ENCODE results near the gene ZNF197.
"Not testable (repeated sequence)": the region's sequence is repeated elsewhere in the genome, so short reads cannot be mapped to it uniquely, and the experiment has no call there.

ZNF197 gene

GRCh38 chr3:44665173-44665572 is 40.3 kb downstream of the ZNF197 start:
- no peak for DNase-seq

- DNase-seq = no peak
Measured at GRCh38 chr3:44666346-44666745, 41.5 kb downstream of the ZNF197 start.

- DNase-seq = no peak
Measured at GRCh38 chr3:44669760-44670159, 44.9 kb downstream of the ZNF197 start.

- not testable (repeated sequence) for DNase-seq
Measured at GRCh38 chr3:44673466-44673865, 48.6 kb downstream of the ZNF197 start.

GRCh38 chr3:44674211-44674610 is 49.4 kb downstream of the ZNF197 start:
- DNase-seq = no peak

- no peak for DNase-seq
Measured at GRCh38 chr3:44678480-44679116, 53.8 kb downstream of the ZNF197 start.

GRCh38 chr3:44680921-44681455 is 56.2 kb downstream of the ZNF197 start:
- no peak for DNase-seq

- DNase-seq = no peak
Measured at GRCh38 chr3:44682182-44682896, 57.5 kb downstream of the ZNF197 start.

GRCh38 chr3:44685128-44685800 is 60.4 kb downstream of the ZNF197 start:
- peak; percentile 49 to 73 for DNase-seq

GRCh38 chr3:44687898-44688297 is 63.1 kb downstream of the ZNF197 start:
- no peak for DNase-seq
